ENCODE data around the gene MIR17HG.
"Not testable (repeated sequence)": the region's sequence is repeated elsewhere in the genome, so short reads cannot be mapped to it uniquely, and the experiment has no call there.

The MIR17HG gene

DNA sequence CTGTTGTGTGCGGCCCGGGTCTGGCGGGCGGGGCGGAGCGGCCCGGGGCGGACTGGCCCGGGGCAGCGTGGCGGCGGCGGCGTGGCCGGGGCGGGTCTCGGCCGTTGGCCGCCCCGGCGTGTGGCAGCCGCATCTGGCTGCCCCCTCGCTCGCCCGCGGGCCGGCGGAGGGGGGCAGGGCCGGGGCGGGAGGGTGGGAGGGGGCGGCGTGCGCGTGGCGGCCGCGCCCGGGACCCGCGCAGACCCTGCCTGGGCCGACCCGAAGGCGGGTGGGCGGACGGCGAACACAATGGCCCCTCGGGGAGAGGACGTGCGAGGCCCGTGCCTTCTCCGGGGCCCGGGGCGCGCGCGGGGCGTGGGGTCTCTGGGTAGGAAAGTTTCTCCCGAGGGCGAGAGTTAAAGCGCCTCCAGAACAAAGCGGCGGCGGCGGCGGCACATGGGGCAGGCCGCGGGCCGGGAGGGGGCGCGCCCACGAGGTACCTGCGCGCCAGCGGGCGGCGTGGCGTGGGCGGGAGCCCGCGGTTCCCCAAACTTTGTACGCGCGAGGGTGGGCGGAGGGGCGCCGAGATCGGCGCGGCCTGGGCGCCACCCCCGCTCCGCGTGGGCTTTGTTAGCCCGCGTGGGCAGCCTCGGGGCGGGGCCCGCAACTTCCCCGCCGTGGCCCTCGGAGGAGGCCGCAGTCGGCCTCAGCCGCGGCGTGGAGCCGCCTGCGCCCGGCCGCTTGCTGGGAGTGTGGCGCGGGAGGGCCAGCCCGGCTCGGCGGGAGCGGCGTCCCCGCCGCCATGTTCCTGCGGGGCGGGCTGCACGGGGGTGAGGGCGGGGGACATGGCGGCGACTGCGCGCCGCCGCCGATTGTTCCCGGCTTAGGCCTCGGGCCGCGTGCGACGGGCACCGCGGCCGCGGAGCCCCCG is 764 bp downstream of the MIR17HG start:
- no peak for DNase-seq (ENCODE audit: low spot score)

DNA sequence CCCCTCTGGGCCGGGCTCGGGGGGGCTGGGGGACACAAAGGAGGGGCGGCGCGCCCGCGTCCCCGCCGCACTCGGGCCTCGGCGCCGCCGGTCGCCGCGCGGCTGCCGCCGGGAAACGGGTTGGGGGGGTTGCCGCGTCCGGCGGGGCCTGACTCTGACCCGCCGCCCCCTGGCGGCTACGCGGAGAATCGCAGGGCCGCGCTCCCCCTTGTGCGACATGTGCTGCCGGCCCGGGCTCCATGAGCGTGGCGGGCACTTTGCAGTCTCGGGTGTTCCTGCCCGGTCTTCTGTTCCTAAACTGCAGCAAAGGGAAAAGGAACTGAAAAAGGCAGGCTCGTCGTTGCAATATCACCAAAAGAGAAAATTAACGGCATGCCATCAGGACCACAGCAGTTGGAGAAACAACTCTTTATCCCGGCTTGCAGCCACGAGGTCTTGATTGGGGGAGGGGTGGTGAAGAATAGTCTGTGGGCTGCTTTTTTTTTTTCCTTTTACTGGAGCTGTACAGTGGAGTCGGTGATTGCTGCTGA is 1.5 kb downstream of the MIR17HG start:
- DNase-seq (ENCODE audit: low spot score) = peak; percentile 85

DNA sequence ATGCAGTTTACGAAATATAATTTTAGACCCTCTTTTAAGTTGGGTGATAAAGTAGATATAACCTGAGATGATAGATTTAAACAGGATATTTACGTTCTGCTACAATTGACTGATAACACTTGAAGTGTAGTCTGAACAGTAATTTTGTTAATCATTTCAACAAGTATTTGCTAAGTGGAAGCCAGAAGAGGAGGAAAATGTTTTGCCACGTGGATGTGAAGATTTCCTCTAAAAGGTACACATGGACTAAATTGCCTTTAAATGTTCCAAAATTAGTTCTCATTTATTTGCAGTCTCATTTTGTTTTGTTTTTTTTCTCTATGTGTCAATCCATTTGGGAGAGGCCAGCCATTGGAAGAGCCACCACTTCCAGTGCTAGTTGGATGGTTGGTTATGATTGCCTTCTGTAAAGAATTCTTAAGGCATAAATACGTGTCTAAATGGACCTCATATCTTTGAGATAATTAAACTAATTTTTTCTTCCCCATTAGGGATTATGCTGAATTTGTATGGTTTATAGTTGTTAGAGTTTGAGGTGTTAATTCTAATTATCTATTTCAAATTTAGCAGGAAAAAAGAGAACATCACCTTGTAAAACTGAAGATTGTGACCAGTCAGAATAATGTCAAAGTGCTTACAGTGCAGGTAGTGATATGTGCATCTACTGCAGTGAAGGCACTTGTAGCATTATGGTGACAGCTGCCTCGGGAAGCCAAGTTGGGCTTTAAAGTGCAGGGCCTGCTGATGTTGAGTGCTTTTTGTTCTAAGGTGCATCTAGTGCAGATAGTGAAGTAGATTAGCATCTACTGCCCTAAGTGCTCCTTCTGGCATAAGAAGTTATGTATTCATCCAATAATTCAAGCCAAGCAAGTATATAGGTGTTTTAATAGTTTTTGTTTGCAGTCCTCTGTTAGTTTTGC is 2.8 kb downstream of the MIR17HG start:
- DNase-seq (ENCODE audit: low spot score) = no peak

DNA sequence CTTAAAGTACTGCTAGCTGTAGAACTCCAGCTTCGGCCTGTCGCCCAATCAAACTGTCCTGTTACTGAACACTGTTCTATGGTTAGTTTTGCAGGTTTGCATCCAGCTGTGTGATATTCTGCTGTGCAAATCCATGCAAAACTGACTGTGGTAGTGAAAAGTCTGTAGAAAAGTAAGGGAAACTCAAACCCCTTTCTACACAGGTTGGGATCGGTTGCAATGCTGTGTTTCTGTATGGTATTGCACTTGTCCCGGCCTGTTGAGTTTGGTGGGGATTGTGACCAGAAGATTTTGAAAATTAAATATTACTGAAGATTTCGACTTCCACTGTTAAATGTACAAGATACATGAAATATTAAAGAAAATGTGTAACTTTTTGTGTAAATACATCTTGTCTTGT is 3.6 kb downstream of the MIR17HG start:
- DNase-seq (ENCODE audit: low spot score) = no peak

DNA sequence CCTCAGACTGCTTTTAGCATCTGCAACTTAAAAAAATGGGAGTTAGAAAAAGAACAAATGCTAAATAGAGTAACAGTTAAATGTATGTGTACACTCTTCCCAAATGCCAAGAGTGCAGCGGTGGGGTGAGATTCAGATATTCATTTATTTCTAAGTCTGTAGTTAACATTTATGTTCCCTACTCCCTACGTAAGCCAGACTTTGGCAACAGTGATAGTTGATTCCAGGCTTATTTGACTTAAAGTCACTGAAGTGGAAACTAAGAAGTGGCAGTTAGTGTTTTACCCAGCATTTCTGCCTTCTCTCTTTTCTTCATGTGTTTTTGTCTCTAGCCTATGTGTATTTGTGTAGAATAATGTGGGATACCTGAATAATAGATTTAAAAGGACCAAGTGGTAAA is 4.5 kb downstream of the MIR17HG start:
- no peak for DNase-seq (ENCODE audit: low spot score)

DNA sequence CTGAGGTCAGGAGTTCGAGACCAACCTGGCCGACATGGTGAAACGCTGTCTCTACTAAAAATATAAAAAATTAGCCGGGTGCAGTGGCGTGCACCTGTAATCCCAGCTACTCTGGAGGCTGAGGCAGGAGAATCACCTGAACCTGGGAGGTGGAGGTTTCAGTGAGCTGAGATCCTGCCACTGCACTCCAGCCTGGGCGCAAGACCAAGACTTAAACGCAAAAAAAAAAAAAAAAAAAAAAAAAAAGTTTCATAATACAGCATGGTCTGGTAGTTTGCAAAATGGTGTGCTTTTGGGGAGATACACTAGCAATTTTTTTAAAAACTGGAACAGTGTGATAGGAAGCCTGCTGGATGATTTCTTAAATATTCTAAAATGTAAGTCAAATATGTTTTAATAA is 5.4 kb downstream of the MIR17HG start:
- not testable (repeated sequence) for DNase-seq (ENCODE audit: low spot score)

DNA sequence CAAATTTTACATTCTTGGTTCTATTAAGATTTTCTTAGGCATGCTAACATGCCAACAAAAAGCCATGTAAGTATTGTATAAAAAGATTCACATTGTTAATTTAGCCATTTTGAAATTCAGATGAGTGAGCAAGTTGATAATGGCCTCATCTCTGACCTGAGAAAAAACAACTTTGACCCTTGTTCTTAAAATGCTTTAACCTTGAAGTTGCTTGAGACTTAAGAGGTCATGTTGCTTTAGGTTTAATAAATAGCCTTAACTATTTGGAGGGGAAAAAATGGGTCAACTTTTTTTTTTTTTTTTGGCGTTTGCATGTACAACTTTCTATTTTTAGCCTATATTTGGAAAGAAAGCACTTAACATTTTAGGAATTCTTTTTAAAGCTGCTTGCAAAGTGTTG is 6.0 kb downstream of the MIR17HG start:
- no peak for DNase-seq (ENCODE audit: low spot score)

DNA sequence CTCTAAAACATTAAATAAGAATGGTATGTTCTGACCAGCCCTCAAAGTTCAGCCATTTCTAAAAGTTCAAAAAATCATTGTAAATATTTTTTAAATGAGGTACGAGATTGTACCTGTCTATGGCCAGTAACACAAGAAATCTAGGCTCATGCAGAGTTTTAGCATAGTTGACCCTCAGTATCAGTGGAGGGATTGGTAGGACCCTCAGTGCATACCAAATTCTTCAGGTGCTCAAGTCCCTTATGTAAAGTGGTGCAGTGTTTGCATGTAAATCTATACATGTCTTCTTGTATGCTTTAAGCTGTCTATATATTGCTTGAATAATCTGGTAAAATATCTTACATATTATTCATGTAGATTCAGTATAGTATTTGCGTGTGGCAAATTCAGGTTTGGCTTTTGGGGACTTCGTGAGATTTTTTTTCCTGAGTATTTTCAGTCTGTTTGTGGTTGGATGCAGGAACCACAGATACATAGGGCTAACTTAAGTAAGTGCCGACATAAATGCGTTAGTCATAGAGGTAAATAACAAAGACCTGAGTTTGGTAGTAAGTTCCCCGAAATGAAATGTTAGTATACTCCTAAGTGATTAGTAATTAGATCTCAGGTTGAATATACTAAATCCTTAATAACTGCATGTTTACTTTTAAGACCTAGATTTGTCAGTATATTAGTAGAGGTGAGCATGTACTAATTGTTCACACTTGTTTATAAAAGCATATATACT is 7.8 kb downstream of the MIR17HG start:
- DNase-seq (ENCODE audit: low spot score) = no peak

DNA sequence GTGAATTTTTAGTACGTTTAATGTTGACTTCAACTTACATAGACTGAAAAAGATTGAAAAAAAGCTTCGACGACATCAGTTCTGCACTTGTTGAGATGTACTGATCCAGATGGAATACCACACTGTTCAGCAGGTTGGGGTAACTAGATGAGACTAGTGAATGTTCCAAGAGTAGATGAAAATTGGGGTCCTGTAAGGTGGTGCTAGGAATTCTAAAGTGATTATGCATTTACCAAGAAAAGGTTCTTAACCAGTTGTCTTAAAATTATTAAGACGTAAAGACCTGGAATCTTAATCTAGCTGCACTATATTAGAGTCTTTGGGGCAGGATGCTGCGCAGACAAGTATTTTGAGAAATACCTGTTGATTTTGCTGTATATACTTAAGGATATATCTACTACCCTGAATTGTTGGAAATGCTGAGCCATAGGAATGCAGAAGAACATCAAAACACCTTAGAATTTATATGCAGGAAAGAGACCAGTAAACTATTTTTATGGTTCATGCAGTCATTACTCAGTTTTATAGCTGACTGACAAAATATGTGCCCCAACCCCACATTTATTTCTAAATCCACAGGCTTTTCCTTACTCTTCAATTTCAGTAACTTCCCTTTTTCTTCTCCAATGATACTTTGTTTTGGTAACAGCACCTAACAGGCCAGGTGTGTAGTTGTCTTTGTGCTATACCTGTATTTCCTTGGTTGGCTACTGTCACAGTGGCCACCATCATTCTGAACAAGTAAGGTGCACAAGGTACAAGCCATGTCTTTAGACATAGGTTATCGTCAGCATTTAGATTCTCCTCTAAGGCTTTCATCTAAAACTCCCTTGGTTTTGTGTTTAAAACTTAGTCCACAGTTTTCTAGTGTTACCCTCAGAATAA is 8.6 kb downstream of the MIR17HG start:
- no peak for DNase-seq (ENCODE audit: low spot score)

DNA sequence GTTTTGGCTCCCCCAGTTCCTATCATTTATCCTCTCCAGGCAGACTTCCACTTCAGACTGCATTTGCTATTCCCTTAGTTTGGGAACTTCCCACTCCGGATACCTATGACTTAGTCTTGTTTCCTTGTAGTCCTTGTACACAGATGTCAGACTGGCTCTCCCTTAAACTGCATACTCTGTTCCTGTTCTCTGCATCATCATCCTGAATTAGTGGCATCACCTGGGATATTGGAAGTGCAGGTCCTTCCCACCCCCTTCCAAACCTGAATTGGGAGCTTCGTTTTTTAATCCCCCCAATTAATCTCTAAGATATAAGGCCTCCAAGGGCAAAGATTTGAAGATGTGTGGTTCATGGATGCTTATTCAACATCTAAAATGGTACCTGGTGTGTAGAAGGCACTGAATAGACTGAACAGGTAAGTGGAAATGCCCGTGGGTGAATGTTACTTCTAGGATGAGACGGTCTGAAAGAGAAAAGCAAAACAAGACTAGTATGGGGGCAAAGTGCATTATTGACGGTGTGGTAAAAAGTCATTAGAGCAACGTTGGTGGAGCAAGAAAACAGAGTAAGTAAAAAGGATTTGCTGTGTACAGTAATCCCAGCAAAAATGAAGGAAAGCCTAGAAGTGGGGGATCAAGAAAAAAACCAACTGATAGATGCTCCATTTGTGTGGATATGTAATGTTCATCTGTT is 9.6 kb downstream of the MIR17HG start:
- no peak for DNase-seq (ENCODE audit: low spot score)

DNA sequence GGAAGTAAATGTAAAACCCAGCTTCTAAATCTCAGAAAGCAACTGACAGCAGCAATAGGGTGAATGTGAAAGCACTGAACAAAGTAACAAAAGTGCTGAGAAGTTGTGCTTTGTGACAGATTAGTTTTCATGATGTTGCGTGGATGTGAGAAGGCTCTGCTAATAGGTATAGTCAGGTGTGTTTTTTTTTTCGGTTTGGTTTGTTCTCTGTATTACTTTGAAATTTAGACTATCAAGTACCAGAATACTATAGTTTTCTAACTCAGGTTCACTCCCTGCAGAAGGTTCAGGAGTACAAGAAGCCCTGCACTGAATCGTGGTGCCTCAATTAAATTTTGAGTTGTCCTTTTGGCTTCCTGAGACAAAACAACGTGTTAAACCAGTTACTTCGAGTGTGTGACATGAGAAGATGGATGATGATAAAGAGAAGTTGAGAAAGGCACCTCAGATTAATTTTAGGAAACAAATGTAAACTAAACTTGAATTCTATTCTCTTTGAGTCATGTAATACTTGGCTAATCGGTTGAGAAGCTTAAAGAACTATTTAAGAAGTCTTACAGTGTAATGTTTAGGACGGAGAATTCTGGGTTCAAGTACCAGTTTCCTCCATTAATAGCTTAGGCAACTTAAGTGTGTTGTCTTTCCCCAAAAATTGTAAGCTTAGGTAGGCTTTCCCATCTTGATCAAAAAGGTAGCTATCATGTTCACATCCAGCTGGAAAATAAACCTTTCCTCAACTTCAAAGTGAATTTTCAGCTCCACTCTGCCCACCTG is 10.3 kb downstream of the MIR17HG start:
- DNase-seq (ENCODE audit: low spot score) = no peak

DNA sequence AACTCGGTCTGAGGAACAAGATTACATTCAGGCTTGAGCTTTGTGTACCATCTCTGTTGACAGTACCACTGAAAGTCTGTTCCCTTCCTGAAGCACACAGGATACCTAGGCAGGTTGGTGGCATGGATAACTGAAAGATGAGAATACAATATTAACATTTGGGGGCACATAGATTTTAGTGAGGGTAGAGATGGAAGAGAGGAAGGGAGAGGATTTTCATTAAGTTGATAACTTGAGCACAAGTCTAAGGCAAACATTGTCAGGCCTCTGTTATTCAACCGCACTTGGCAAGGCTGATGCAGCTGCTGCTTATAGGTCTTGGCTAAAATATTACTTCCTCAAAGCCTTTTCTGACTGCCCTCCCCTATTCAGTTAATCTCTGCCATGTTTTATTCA is 10.9 kb downstream of the MIR17HG start:
- no peak for DNase-seq (ENCODE audit: low spot score)

DNA sequence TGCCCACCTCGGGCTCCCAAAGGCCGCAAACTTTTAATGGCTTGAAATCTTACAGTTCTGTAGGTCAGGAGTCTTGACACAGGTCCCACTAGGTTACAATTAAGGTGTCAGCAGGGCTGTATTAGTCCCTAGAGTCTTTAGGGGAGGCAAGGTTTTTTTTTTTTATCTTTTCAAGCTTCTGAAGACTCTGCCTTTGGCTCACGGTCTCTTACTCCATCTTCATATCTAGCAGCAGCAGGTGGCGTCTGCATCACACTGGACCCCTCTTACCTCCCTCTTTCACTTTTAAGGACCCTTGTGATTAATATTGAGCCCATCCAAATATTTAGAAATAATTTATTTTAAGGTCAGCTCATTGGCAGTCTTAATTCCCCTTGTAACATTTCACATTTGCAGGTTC is 11.6 kb downstream of the MIR17HG start:
- DNase-seq (ENCODE audit: low spot score) = no peak

DNA sequence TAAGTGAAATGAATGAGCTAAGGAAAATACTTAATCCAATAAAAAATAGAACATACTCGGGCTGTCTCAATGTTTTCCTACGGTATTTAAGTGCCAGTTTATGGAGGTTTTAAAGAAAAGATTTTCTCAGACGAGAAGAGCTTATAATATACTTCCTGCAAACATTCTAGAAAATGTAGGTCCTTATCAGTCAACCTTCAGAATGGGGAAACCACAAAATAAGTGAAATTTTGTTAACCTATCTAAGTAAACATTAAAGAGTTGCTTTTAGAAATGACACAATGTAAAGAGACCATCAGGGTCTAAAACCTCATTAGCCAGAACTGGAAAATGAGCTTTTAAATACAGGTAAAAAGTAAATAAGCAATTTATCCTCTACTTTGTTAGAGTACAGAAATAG is 12.1 kb downstream of the MIR17HG start:
- no peak for DNase-seq (ENCODE audit: low spot score)

DNA sequence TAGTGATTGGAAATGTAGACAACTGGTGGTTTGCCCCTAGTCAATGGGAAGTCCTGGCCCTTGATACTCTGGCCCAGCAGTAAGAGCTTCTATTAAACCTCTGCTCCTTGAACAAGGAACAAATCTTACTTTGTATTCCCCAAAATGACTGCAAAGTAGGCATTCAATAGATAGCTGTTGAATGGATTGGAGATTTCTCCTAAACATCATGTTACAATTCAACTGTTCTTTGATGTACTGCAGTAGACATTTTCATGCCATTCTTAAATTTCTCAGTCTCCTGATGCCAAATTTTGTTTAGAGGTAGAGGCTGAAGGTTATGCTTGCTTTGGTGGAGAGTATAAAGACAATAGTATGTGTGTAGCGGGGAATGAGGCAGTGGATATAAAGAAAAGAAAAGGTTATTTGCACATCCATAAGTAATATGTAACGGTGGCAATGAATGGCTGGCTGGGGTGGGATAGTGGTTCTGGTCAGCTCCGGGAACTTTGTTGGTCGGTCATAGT is 12.8 kb downstream of the MIR17HG start:
- DNase-seq (ENCODE audit: low spot score) = no peak

DNA sequence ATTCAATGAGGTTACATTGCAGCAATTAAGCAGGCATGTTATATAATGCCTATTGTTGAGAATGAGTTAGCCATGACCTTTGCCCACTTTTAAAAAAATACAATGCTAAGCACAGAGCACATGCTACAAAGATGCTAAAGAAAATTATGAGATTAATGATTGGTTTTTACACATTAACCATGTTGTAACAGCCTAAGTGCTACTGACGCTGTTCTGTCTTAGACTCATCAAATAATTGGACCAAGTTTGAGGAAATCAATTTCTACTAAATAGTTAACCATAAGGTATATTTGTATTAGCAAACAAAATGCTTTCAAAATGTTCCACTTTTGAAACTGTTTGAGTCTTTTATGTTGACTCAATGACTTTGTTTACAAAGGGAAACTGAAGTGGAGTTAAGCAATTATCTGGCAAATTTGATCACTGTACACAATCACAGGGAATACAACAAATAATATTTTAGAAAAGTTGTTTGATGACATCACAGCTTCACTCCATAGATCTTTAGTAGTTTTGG is 14.3 kb downstream of the MIR17HG start:
- no peak for DNase-seq (ENCODE audit: low spot score)

DNA sequence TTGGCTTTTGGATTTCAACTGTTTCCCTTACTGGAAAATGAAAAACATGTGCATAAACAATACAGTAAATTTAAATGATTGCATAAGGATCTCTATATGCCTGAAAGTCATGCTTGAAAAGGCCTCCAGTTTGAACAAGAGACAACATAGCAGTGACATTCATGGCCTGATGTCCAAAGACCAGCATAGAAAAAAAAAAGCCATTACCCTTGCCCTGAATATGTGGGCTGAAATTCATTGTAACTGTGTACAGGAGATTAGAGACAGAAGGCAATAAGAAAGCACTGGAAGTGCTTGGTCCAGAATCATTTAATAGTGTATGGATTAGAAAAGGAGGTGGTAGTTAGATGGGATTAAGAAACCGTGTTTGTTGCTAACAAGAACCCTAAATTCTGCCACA is 15.4 kb downstream of the MIR17HG start:
- DNase-seq (ENCODE audit: low spot score) = no peak

DNA sequence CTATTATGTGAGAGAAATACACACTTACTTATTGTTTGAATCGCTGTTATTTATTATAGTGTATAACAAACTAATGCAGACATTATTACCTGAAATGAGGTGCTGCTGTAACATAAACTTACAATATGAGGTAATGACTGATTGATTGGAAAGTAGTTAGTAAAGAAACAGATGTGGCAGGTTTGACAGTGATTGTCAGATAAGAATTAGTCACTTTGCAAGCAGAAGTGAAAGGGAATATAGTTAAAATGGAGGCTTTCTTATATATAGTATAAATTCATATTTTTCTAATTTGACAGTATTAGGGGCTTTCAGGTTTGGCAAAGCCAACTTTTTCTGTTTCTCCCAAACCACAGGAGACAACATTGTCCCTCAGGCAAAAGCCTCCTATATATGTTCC is 20.6 kb downstream of the MIR17HG start:
- DNase-seq (ENCODE audit: low spot score) = no peak

Data from pons (tissue), 1 donor.